ENCODE results near the gene RASSF8.

DNA sequence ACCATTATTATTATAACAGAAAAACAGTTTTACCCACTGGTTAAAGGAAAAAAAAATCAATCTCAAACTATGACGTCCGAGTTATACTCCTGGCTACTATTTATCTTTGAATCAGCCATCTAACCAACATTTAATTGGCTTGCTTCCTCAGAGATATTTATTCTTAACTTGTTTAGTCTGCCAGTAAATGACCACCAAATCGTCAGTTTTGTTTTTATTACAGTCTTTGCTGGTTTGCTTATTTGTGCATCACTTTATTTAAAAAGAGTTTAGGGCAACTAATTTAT is 71.2 kb downstream of the RASSF8 start:
- TF ChIP-seq EZH2phosphoT487 (conservative IDR thresholded peaks at IDR 0.05; ENCODE audit: low read length) = no peak
- TF ChIP-seq, protein P1, sequence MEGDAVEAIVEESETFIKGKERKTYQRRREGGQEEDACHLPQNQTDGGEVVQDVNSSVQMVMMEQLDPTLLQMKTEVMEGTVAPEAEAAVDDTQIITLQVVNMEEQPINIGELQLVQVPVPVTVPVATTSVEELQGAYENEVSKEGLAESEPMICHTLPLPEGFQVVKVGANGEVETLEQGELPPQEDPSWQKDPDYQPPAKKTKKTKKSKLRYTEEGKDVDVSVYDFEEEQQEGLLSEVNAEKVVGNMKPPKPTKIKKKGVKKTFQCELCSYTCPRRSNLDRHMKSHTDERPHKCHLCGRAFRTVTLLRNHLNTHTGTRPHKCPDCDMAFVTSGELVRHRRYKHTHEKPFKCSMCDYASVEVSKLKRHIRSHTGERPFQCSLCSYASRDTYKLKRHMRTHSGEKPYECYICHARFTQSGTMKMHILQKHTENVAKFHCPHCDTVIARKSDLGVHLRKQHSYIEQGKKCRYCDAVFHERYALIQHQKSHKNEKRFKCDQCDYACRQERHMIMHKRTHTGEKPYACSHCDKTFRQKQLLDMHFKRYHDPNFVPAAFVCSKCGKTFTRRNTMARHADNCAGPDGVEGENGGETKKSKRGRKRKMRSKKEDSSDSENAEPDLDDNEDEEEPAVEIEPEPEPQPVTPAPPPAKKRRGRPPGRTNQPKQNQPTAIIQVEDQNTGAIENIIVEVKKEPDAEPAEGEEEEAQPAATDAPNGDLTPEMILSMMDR (IDR thresholded peaks at IDR 0.05; ENCODE audit: insufficient read depth, low read length, poor library complexity, severe bottlenecking) = no peak

All from SU-DHL-6 (cell line).